KOPT-K1 (cell line): ENCODE results near the gene PRODH2.

Experiments used
- H3K27ac ChIP-seq: fragments of 200-600 bp; sonication (generic); 2 replicates; pipeline ENCODE4 v1.5.1; 2016; ENCODE audit warnings: antibody characterized with exemption, mild to moderate bottlenecking, low read depth, low read length; ENCODE audit not compliant: poor library complexity, severe bottlenecking
- H3K36me3 ChIP-seq: fragments of 200-600 bp; sonication (generic); 2 replicates; pipeline ENCODE4 v1.5.1; 2017; ENCODE audit warnings: antibody characterized with exemption, mild to moderate bottlenecking, low read length, moderate library complexity; ENCODE audit not compliant: insufficient read depth
- H3K9me3 ChIP-seq: fragments of 200-600 bp; sonication (generic); 2 replicates; pipeline ENCODE4 v1.5.1; 2017; ENCODE audit warnings: antibody characterized with exemption, low read length, mild to moderate bottlenecking; ENCODE audit not compliant: insufficient read depth, poor library complexity, severe bottlenecking

Gene PRODH2

GRCh38 chr19:35812220-35813042, at the start of gene PRODH2:
TSS of gene PRODH2 (minus strand) at chr19:35812845. CDS start at chr19:35812805, 40 bp downstream.
- Histone ChIP-seq H3K36me3 (no peaks in the 10 kb centered on the region), H3K27ac (no peak within 1 kb of the TSS), H3K9me3 (no peaks in the 10 kb centered on the region)

- H3K27ac ChIP-seq: no peak overlapping the region
- H3K9me3 ChIP-seq: no peaks in the 10 kb centered on the region
- H3K36me3 ChIP-seq: no peaks in the 10 kb centered on the region
Observed at GRCh38 chr19:35861640-35862160, 49.1 kb upstream of the PRODH2 start.

GRCh38 chr19:35860818-35861639, 48.4 kb upstream of the PRODH2 start:
- Histone ChIP-seq H3K27ac (no peak overlapping the region), H3K9me3 (no peaks in the 10 kb centered on the region), H3K36me3 (no peaks in the 10 kb centered on the region)

- Histone ChIP-seq H3K36me3 (no peaks in the 10 kb centered on the region), H3K9me3 (no peaks in the 10 kb centered on the region), H3K27ac (no peak overlapping the region)
Observed at GRCh38 chr19:35860436-35860817, 47.8 kb upstream of the PRODH2 start.

GRCh38 chr19:35859414-35859813, 46.8 kb upstream of the PRODH2 start:
- Histone ChIP-seq H3K9me3 (no peaks in the 10 kb centered on the region), H3K36me3 (no peaks in the 10 kb centered on the region), H3K27ac (no peak overlapping the region)

- Histone ChIP-seq H3K27ac (no peak overlapping the region), H3K36me3 (no peaks in the 10 kb centered on the region), H3K9me3 (no peaks in the 10 kb centered on the region)
Observed at GRCh38 chr19:35858311-35858710, 45.7 kb upstream of the PRODH2 start.

GRCh38 chr19:35856546-35857149, 44.0 kb upstream of the PRODH2 start, which contains the start of gene KIRREL2:
TSS of gene KIRREL2 (plus strand) at chr19:35856911. CDS start at chr19:35857120, 209 bp downstream.
- no peaks in the 10 kb centered on the region for H3K9me3 ChIP-seq
- H3K36me3 ChIP-seq: no peaks in the 10 kb centered on the region
- no peak within 1 kb of the TSS for H3K27ac ChIP-seq

GRCh38 chr19:35853038-35853756, 40.6 kb upstream of the PRODH2 start:
- H3K36me3 ChIP-seq: no peaks in the 10 kb centered on the region
- no peaks in the 10 kb centered on the region for H3K9me3 ChIP-seq
- H3K27ac ChIP-seq: no peak overlapping the region

GRCh38 chr19:35852029-35852780, 39.6 kb upstream of the PRODH2 start, which contains the start of gene NPHS1:
TSS of gene NPHS1 (minus strand) at chr19:35852504. CDS start at chr19:35851837, 667 bp downstream.
- no peaks in the 10 kb centered on the region for H3K9me3 ChIP-seq
- no peaks in the 10 kb centered on the region for H3K36me3 ChIP-seq
- H3K27ac ChIP-seq: no peak within 1 kb of the TSS

GRCh38 chr19:35851213-35852028, 38.8 kb upstream of the PRODH2 start:
- Histone ChIP-seq H3K36me3 (no peaks in the 10 kb centered on the region), H3K9me3 (no peaks in the 10 kb centered on the region), H3K27ac (no peak overlapping the region)

- no peaks in the 10 kb centered on the region for H3K36me3 ChIP-seq
- no peak overlapping the region for H3K27ac ChIP-seq
- H3K9me3 ChIP-seq: no peaks in the 10 kb centered on the region
Observed at GRCh38 chr19:35848919-35849505, 36.4 kb upstream of the PRODH2 start.

GRCh38 chr19:35848486-35848885, 35.8 kb upstream of the PRODH2 start:
- Histone ChIP-seq H3K9me3 (no peaks in the 10 kb centered on the region), H3K27ac (no peak overlapping the region), H3K36me3 (no peaks in the 10 kb centered on the region)

- H3K9me3 ChIP-seq: no peaks in the 10 kb centered on the region
- H3K27ac ChIP-seq: no peak overlapping the region
- H3K36me3 ChIP-seq: no peaks in the 10 kb centered on the region
Observed at GRCh38 chr19:35847911-35848310, 35.3 kb upstream of the PRODH2 start.
